Bronchial epithelial cell (primary cell): ENCODE measurements around the gene OR13A1. TPM values are rescaled to one million over a fixed set of nuclear protein-coding genes. Genes with fewer than 3 reads are reported as not detected.
"Not testable (repeated sequence)": the region's sequence is repeated elsewhere in the genome, so short reads cannot be mapped to it uniquely, and the experiment has no call there.

Experiments
- DNase-seq: peaks from one replicate; pipeline ENCODE4 v3.0.0-alpha.2; 2010; ENCODE audit warnings: low read depth
- FAIRE-seq: peaks from 2 replicates; lab custom pipeline; 2011; peaks lifted over from hg19 to GRCh38; lab: Jason Lieb, UNC
- H3K27me3 ChIP-seq: 2 replicates; pipeline ENCODE4 v1.5.1; 2011; ENCODE audit warnings: low read length; ENCODE audit not compliant: control insufficient read depth, insufficient read depth
- H3K36me3 ChIP-seq: 2 replicates; pipeline ENCODE4 v1.5.1; 2011; ENCODE audit warnings: low read length; ENCODE audit not compliant: control insufficient read depth, insufficient read depth
- H3K4me3 ChIP-seq: 2 replicates; pipeline ENCODE4 v1.5.1; 2011; ENCODE audit warnings: mild to moderate bottlenecking, low read depth, low read length, control low read depth
- total RNA-seq: library from RNA; depleted of rRNA; stranded (reverse); fragments of >200 nt; gene quantifications from 2 replicates; pipeline ENCODE4 v1.2.1, GENCODE V29; 2014
- TF ChIP-seq, protein P1 (sequence below): IDR thresholded peaks from 2 replicates; pipeline ENCODE4 v1.5.1; 2011; ENCODE audit warnings: mild to moderate bottlenecking, moderate library complexity, low read length, control low read depth, inconsistent platforms; ENCODE audit not compliant: insufficient read depth, severe bottlenecking

OR13A1 gene
- total RNA-seq, 1 donor from 2014 or later, result not detected

DNA sequence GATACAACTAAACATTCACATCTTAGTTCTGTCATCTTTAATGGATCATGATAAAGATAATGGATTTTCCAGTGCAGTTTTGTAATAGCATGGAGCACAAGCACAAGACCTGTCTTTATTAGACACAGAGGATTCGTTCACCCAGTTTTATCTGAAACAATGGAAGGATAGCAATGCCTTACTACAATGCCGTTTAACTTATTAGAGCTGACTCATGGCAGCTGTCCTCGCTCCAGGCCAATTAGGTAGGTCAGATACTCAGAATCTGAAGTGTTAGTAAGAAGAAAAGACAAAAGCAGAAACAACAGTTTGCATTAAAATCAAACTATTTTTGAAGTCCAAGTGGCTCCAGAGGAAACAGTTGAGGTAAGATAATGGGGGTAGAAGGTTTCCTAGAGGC, 12.8 kb downstream of the OR13A1 start:
- no peak overlapping the region for H3K4me3 ChIP-seq
- no peak for DNase-seq
- TF ChIP-seq, protein P1, sequence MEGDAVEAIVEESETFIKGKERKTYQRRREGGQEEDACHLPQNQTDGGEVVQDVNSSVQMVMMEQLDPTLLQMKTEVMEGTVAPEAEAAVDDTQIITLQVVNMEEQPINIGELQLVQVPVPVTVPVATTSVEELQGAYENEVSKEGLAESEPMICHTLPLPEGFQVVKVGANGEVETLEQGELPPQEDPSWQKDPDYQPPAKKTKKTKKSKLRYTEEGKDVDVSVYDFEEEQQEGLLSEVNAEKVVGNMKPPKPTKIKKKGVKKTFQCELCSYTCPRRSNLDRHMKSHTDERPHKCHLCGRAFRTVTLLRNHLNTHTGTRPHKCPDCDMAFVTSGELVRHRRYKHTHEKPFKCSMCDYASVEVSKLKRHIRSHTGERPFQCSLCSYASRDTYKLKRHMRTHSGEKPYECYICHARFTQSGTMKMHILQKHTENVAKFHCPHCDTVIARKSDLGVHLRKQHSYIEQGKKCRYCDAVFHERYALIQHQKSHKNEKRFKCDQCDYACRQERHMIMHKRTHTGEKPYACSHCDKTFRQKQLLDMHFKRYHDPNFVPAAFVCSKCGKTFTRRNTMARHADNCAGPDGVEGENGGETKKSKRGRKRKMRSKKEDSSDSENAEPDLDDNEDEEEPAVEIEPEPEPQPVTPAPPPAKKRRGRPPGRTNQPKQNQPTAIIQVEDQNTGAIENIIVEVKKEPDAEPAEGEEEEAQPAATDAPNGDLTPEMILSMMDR, result no peak
- no peaks in the 10 kb centered on the region for H3K36me3 ChIP-seq
- no peaks in the 10 kb centered on the region for H3K27me3 ChIP-seq
- no peak for FAIRE-seq

DNA sequence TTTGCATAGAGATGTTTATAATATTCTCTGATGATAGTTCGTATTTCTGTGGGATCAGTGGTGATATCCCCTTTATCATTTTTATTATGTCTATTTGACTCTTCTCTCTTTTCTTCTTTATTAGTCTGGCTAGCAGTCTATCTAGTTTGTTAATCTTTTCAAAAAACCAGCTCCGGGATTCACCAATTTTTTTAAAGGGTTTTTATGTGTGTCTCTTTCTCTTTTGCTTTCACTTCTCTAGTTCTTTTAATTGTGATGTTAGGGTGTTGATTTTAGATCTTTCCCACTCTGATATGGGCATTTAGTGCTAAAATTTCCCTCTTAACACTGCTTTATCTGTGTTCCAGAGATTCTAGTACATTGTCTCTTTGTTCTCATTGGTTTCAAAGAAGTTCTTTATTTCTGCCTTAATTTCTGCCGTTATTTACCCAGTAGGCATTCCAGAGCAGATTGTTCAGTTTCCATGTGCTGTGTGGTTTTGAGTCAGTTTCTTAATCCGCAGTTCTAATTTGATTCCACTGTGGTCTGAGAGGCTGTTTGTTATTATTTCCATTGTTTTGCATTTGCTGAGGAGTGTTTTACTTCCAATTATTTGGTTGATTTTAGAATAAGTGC, 17.0 kb downstream of the OR13A1 start:
- not testable (repeated sequence) for H3K4me3 ChIP-seq, H3K36me3 ChIP-seq, FAIRE-seq, DNase-seq, H3K27me3 ChIP-seq

DNA sequence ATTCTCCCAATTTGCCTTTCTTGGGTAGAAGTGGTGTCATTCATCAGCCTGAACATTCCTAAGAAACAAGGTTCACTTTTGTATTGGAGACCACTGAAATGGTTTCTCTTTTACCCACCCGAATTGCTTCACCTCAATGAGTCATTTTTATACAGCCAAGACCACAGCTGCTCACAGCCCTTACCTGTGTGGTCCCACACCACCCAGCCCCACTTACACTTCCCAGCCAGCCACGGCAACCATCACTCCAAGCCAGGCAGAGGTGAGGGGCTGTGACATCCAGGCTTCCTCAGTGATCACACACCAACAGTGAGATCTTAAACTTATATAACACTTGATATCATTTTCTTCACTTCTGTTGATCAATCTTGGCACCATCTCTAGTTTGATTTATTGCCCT, 20.7 kb downstream of the OR13A1 start:
- Histone ChIP-seq H3K27me3 (no peaks in the 10 kb centered on the region), H3K4me3 (no peak overlapping the region), H3K36me3 (no peaks in the 10 kb centered on the region)
- DNase-seq (no peak), FAIRE-seq (no peak)
- TF ChIP-seq, protein P1, result no peak

DNA sequence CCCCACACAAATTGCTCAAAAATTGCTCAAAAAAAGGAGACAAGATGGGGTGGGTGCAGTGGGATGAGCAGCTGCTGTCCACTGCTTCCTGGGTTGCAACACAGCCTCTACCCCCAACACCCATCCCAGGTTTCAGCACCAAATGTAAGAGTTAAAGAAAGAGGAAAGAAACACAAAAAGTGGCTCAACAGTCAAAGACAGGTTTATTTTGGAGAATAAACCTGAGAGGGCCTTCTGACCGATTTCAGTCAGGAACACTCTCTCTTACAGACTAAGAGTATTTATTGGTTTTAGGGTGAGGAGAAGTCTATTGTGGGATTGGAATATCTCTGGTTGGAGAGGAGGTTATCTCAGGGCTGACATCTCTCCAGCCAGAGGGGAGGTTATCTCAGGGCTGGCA, 28.4 kb downstream of the OR13A1 start:
- DNase-seq, result no peak
- no peak for FAIRE-seq
- H3K27me3 ChIP-seq, result no peaks in the 10 kb centered on the region
- H3K36me3 ChIP-seq, result no peaks in the 10 kb centered on the region
- TF ChIP-seq, protein P1, result no peak
- H3K4me3 ChIP-seq, result no peak overlapping the region

DNA sequence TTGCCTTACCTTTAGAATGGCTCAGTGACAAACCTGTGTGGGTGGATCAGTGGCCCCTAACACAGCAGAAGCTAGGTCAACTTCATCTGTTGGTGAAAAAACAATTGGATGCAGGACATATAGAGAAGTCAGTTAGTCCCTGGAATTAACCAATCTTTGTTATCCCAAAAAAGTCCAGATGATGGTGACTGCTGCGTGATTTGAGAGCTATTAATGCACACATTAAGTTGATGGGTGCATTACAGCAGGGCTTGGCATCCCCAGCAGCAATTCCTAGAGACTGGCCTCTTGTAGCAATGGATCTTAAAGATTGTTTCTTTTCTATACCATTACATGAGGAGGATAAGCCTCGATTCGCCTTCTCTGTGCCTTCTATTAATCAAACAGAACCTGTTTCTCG, 33.3 kb downstream of the OR13A1 start:
- TF ChIP-seq, protein P1, result no peak
- Histone ChIP-seq H3K4me3 (no peak overlapping the region), H3K27me3 (no peaks in the 10 kb centered on the region), H3K36me3 (no peaks in the 10 kb centered on the region)
- no peak for FAIRE-seq
- DNase-seq, result no peak

DNA sequence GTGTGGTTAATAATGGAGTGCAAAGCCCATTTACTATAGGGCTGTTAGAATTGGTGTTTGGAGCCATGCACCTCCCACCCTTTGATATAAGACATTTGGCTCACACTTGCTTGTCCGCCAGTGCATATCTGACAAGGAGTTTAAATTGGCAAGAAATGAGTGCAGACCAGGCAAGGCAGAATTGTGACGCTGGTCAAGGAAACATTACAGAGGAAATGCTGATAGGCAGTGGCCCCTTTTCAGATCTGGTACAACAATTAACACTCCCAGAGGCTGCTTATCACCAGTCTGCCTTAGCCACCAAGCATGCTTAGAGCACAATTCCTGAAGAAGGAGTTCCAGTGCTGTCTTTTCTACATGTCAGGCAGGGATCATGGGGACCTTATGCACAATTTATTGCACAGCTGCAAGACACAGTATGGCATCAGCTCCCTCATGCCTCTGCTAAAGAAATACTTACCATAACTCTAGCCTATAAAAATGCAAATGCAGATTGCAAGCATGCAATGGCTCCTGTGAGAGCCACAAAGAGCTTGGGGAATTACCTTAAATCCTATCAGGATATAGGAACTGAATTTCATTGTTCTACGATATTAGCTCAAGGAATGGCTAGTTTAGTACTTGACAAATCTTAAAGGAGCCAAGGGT, 35.2 kb downstream of the OR13A1 start:
- H3K4me3 ChIP-seq, result no peak overlapping the region
- TF ChIP-seq, protein P1, result no peak
- no peaks in the 10 kb centered on the region for H3K36me3 ChIP-seq
- no peaks in the 10 kb centered on the region for H3K27me3 ChIP-seq
- FAIRE-seq (no peak), DNase-seq (no peak)
